Neural cell (in vitro differentiated cells): Measurements from ENCODE around the gene SLC25A46.
"Not testable (repeated sequence)": the region's sequence is repeated elsewhere in the genome, so short reads cannot be mapped to it uniquely, and the experiment has no call there.

ENCODE experiments used
- CTCF ChIP-seq: fragments of 450-650 bp; IDR thresholded peaks from 2 replicates; pipeline ENCODE4 v1.5.1; 2014; ENCODE audit warnings: antibody characterized with exemption, mild to moderate bottlenecking, moderate library complexity; ENCODE audit not compliant: poor library complexity, severe bottlenecking
- EZH2 ChIP-seq: fragments of 200-600, 300-800 bp; shearing (Covaris generic), sonication (generic); IDR thresholded peaks from 2 replicates; pipeline ENCODE4 v1.6.1; 2014; ENCODE audit warnings: antibody characterized with exemption, low read length, borderline replicate concordance, mild to moderate bottlenecking; ENCODE audit not compliant: insufficient read depth, poor library complexity, severe bottlenecking
- POLR2AphosphoS5 ChIP-seq: IDR thresholded peaks from 2 replicates; pipeline ENCODE4 v1.6.1; 2012
- TAF1 ChIP-seq: IDR thresholded peaks from 2 replicates; pipeline ENCODE4 v1.6.1; 2012; ENCODE audit warnings: low read depth

DNA sequence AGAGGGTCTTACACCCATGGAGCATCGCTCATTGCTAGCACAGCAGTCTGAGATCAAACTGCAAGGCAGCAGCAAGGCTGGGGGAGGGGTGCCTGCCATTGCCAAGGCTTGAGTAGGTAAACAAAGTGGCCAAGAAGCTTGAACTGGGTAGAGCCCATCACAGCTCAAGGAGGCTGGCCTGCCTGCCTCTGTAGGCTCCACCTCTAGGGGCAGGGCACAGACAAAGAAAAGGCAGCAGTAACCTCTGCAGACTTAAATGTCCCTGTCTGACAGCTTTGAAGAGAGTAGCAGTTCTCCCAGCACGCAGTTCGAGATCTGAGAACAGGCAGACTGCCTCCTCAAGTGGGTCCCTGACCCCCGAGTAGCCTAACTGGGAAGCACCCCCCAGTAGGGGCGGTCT lies 46.1 kb upstream of the SLC25A46 start:
- not testable (repeated sequence) for TF ChIP-seq EZH2, CTCF, POLR2AphosphoS5, TAF1
